ENCODE data around the gene ANKRD34B. TPM values are rescaled to one million over a fixed set of nuclear protein-coding genes. Genes with fewer than 3 reads are reported as not detected.

Gene ANKRD34B
- total RNA-seq, 4 donors from 2014 or later, result not detected

- intact Hi-C loops (cut with DNase I), result no loop called here
- Histone ChIP-seq H3K9me3 (no peaks in the 10 kb centered on the region), H3K4me3 (no peak overlapping the region), H3K27me3 (no peaks in the 10 kb centered on the region), H3K27ac (no peak overlapping the region), H3K4me1 (no peaks in the 10 kb centered on the region), H3K36me3 (no peaks in the 10 kb centered on the region)
- DNase-seq, result no peak
- TF ChIP-seq POLR2A (IDR thresholded peaks at IDR 0.05) (no peak), CTCF (IDR thresholded peaks at IDR 0.05) (no peak)
- 63 to 86% methylated on average over 2 of the region's 2 CpGs for WGBS, 2 donors
Observed at GRCh38 chr5:80594810-80595209, 24.7 kb upstream of the ANKRD34B start.

GRCh38 chr5:80592761-80593160 is 22.7 kb upstream of the ANKRD34B start:
- 80 to 88% methylated on average over 2 of the region's 2 CpGs for WGBS, 2 donors
- Histone ChIP-seq H3K27ac (no peak overlapping the region), H3K36me3 (no peaks in the 10 kb centered on the region), H3K4me1 (no peaks in the 10 kb centered on the region), H3K27me3 (no peaks in the 10 kb centered on the region), H3K4me3 (no peak overlapping the region), H3K9me3 (no peaks in the 10 kb centered on the region)
- intact Hi-C loops (cut with DNase I), result no loop called here
- TF ChIP-seq CTCF (IDR thresholded peaks at IDR 0.05) (no peak), POLR2A (IDR thresholded peaks at IDR 0.05) (no peak)
- DNase-seq, result no peak

DNA sequence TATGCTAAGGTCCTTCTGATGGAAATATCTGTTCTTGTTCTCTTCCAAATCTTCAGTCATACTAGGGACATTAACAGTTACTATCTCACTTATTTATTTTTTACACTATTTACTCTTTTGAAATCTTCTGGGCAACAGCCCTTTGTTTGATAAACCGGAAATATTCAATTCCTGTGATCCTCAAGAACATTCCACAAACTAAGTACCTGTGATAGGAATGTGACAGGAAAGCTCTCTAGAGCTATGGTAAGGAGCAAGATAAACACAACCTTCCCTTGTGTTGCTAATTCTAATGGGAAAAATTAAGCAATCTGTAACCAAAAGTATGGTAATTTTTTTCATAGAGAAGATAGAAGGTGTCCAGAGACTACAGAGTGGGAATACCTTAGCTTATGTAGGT is 22.0 kb upstream of the ANKRD34B start:
- Histone ChIP-seq H3K4me1 (no peaks in the 10 kb centered on the region), H3K4me3 (no peak overlapping the region), H3K27me3 (no peaks in the 10 kb centered on the region), H3K36me3 (no peaks in the 10 kb centered on the region), H3K27ac (no peak overlapping the region), H3K9me3 (no peaks in the 10 kb centered on the region)
- TF ChIP-seq POLR2A (IDR thresholded peaks at IDR 0.05) (no peak), CTCF (IDR thresholded peaks at IDR 0.05) (no peak)
- DNase-seq, result no peak
- WGBS, 2 donors, result 47 to 77% methylated on average over 1 of the region's 1 CpG
- intact Hi-C loops (cut with DNase I), result no loop called here

DNA sequence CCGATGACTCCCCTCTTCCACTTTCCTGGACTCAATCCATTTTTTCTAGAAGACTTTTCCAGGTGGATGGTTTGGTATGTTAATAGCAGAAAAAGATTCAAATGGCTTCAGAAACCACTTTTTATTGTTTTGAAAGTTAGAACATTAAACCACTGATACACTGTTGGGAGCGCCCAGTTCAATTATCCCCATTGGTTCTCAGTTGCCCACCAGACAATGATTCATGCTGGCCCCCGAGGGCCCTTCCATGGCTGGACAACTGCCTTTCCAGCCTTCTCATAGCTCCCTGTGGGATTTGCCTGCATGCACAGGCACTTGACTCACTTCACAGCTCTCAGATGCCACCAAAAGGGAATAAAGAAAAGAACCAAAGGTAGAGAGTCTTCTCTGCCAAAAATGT is 21.3 kb upstream of the ANKRD34B start:
- intact Hi-C loops (cut with DNase I), result no loop called here
- 62 to 64% methylated on average over 3 of the region's 3 CpGs for WGBS, 2 donors
- no peak for TF ChIP-seq CTCF (IDR thresholded peaks at IDR 0.05)
- TF ChIP-seq POLR2A (IDR thresholded peaks at IDR 0.05), result no peak
- no peak overlapping the region for H3K27ac ChIP-seq
- no peaks in the 10 kb centered on the region for H3K36me3 ChIP-seq
- H3K4me1 ChIP-seq, result no peaks in the 10 kb centered on the region
- no peak for DNase-seq
- no peak overlapping the region for H3K4me3 ChIP-seq
- no peaks in the 10 kb centered on the region for H3K9me3 ChIP-seq
- no peaks in the 10 kb centered on the region for H3K27me3 ChIP-seq

DNA sequence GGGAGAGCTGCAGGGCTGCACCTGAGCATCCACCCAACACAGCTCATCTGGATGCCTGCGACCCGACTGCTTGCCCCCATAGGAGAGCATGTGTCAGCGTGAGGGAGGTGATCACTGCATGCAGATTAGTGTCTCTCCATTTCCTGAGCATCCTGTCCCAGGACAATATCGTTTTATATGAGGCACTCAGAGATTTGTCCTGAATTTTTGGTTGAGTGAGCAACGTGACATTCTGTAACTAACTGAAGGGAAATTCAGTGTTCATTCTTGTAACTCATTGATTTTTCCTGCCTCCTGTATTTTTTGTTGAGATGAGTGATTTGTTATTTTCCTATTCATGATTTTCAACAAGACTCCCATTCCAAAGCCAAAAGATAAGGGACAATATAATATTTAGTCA is 20.7 kb upstream of the ANKRD34B start:
- Histone ChIP-seq H3K4me1 (no peaks in the 10 kb centered on the region), H3K9me3 (no peaks in the 10 kb centered on the region), H3K27me3 (no peaks in the 10 kb centered on the region), H3K4me3 (no peak overlapping the region), H3K36me3 (no peaks in the 10 kb centered on the region), H3K27ac (no peak overlapping the region)
- intact Hi-C loops (cut with DNase I), result no loop called here
- TF ChIP-seq CTCF (IDR thresholded peaks at IDR 0.05), result no peak
- no peak for TF ChIP-seq POLR2A (IDR thresholded peaks at IDR 0.05)
- 76 to 81% methylated on average over 2 to 5 of the region's 5 CpGs for WGBS, 2 donors
- no peak for DNase-seq
